SU-DHL-6 (cell line): Measurements from ENCODE around the gene CBX1.

Experiments used
- H2AFZ ChIP-seq: fragments of 200-600 bp; sonication (generic); 2 replicates; pipeline ENCODE4 v1.6.1; 2014; ENCODE audit warnings: low read depth, mild to moderate bottlenecking, moderate library complexity, mixed read lengths, antibody characterized with exemption, low read length; ENCODE audit not compliant: severe bottlenecking
- H3F3A ChIP-seq: fragments of 200-600 bp; shearing (Covaris generic); 2 replicates; pipeline ENCODE4 v1.6.0; 2016; ENCODE audit warnings: antibody characterized with exemption, mild to moderate bottlenecking; ENCODE audit not compliant: insufficient read depth
- H3K27ac ChIP-seq: fragments of 200-600 bp; sonication (generic); 2 replicates; pipeline ENCODE4 v1.5.1; 2016; ENCODE audit warnings: low read depth, mild to moderate bottlenecking, low read length, moderate library complexity, mixed read lengths
- H3K27me3 ChIP-seq: fragments of 200-600 bp; sonication (generic), shearing (Covaris generic); 2 replicates; pipeline ENCODE4 v1.6.0; 2014; ENCODE audit warnings: mild to moderate bottlenecking, low read length
- H3K36me3 ChIP-seq: fragments of 200-600 bp; sonication (generic); 2 replicates; pipeline ENCODE4 v1.6.1; 2014; ENCODE audit warnings: mild to moderate bottlenecking, low read length, mixed read lengths
- H3K4me2 ChIP-seq: fragments of 300-600, 200-600 bp; shearing (Covaris generic), sonication (generic); 2 replicates; pipeline ENCODE4 v1.6.0; 2014; ENCODE audit warnings: low read length, low read depth, mild to moderate bottlenecking; ENCODE audit not compliant: poor library complexity, severe bottlenecking
- H3K4me3 ChIP-seq: fragments of 200-600 bp; sonication (generic); 2 replicates; pipeline ENCODE4 v1.5.1; 2014; ENCODE audit warnings: antibody characterized with exemption, low read length, mild to moderate bottlenecking, mixed read lengths; ENCODE audit not compliant: insufficient read depth, poor library complexity, severe bottlenecking
- H3K79me2 ChIP-seq: fragments of 200-600 bp; sonication (generic); 2 replicates; pipeline ENCODE4 v1.6.1; 2014; ENCODE audit warnings: mild to moderate bottlenecking, low read length, moderate library complexity; ENCODE audit not compliant: insufficient read depth
- H3K9ac ChIP-seq: fragments of 200-600 bp; sonication (generic); 2 replicates; pipeline ENCODE4 v1.7.0; 2014; ENCODE audit warnings: mild to moderate bottlenecking, low read length
- H3K9me2 ChIP-seq: fragments of 200-600 bp; sonication (generic); replicated peaks from 2 replicates; pipeline ENCODE4 v1.6.1; 2014; ENCODE audit warnings: low read length; ENCODE audit not compliant: insufficient read depth
- H3K9me3 ChIP-seq: fragments of 200-600 bp; sonication (generic); 2 replicates; pipeline ENCODE4 v1.6.1; 2014; ENCODE audit warnings: low read length, mixed read lengths; ENCODE audit not compliant: insufficient read depth
- H4K20me1 ChIP-seq: fragments of 200-600 bp; sonication (generic); 2 replicates; pipeline ENCODE4 v1.6.1; 2014; ENCODE audit warnings: low read depth, mild to moderate bottlenecking, antibody characterized with exemption, low read length, moderate library complexity, mixed read lengths
- CTCF ChIP-seq: fragments of 200-600 bp; sonication (generic); IDR thresholded peaks from one replicate; pipeline ENCODE4 v1.5.1; 2017; ENCODE audit warnings: antibody characterized with exemption, mild to moderate bottlenecking, low read length, moderate library complexity; ENCODE audit not compliant: insufficient read depth, poor library complexity, severe bottlenecking
- EZH2phosphoT487 ChIP-seq: fragments of 200-600 bp; sonication (generic), shearing (Covaris generic); conservative IDR thresholded peaks from 2 replicates; pipeline ENCODE4 v1.6.1; 2018; ENCODE audit warnings: mild to moderate bottlenecking, antibody characterized with exemption, low read length, moderate library complexity, mixed read lengths

Gene CBX1

DNA sequence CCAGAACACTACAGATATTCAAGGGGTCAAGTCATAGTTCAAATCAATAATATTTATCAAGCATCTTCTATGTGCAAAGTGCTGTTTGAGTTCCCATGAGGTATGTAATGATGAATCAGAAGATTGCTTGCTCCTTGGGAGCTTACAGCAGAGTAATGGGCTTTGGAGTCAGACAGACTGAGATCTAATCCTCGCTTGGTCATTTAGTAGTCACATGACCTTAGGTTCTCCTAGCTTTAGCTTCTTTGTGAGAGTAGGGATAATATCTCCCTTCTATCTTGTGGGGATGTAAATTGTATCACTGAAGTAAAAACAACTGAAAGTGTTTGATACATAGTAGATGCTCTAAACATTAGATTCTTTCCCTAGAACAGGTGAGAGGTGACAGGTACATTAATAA, 36.4 kb upstream of the CBX1 start:
- H3K27me3 ChIP-seq = no peaks in the 10 kb centered on the region

GRCh38 chr17:48134912-48135480, 33.7 kb upstream of the CBX1 start:
- no peak for TF ChIP-seq CTCF
- TF ChIP-seq EZH2phosphoT487 = no peak
- H3K9me2 ChIP-seq = no peaks in the 10 kb centered on the region
- H3K36me3 ChIP-seq = no peaks in the 10 kb centered on the region
- no peak overlapping the region for H3K27ac ChIP-seq
- no peak overlapping the region for H2AFZ ChIP-seq
- no peak overlapping the region for H3K4me2 ChIP-seq
- H3K79me2 ChIP-seq = no peaks in the 10 kb centered on the region
- no peak overlapping the region for H3K4me3 ChIP-seq
- H3K9me3 ChIP-seq = no peaks in the 10 kb centered on the region
- no peaks in the 10 kb centered on the region for H4K20me1 ChIP-seq
- H3K27me3 ChIP-seq = no peaks in the 10 kb centered on the region
- H3K9ac ChIP-seq = no peak overlapping the region
- H3F3A ChIP-seq = no peaks in the 10 kb centered on the region

More for the DNA sequence above, 36.4 kb upstream of the CBX1 start:
- Histone ChIP-seq H3K27ac (no peak overlapping the region), H3F3A (no peaks in the 10 kb centered on the region), H4K20me1 (no peaks in the 10 kb centered on the region), H3K79me2 (no peaks in the 10 kb centered on the region), H3K9me2 (no peaks in the 10 kb centered on the region), H3K9me3 (no peaks in the 10 kb centered on the region), H3K4me2 (no peak overlapping the region), H3K9ac (no peak overlapping the region), H3K36me3 (no peaks in the 10 kb centered on the region), H2AFZ (no peak overlapping the region), H3K4me3 (no peak overlapping the region)
- no peak for TF ChIP-seq EZH2phosphoT487
- no peak for TF ChIP-seq CTCF

- Histone ChIP-seq H3K9me3 (no peaks in the 10 kb centered on the region), H3K27me3 (no peaks in the 10 kb centered on the region), H2AFZ (no peak overlapping the region), H3K9me2 (no peaks in the 10 kb centered on the region), H3K27ac (no peak overlapping the region), H3K4me2 (no peak overlapping the region), H3K36me3 (no peaks in the 10 kb centered on the region), H3K4me3 (no peak overlapping the region), H3K79me2 (no peaks in the 10 kb centered on the region), H3K9ac (no peak overlapping the region), H3F3A (no peaks in the 10 kb centered on the region), H4K20me1 (no peaks in the 10 kb centered on the region)
- TF ChIP-seq CTCF (no peak), EZH2phosphoT487 (no peak)
Observed at GRCh38 chr17:48132385-48132784, 31.1 kb upstream of the CBX1 start.
